GM12878 (cell line): Measurements from ENCODE around the gene SLC38A2. TPM values are rescaled to one million over a fixed set of nuclear protein-coding genes. Genes with fewer than 3 reads are reported as not detected.

Source experiments
- ATAC-seq: fragments of 200-7000 bp; cut with Tn5 transposase; 3 replicates; pipeline ENCODE4 v1.9.1; 2020; ENCODE audit warnings: mild to moderate bottlenecking, moderate library complexity
- BruUV-seq: library from RNA; stranded (reverse); fragments of 400-500 nt; replicated peaks from 2 replicates; lab custom pipeline; 2021; lab: Mats Ljungman, UMichigan
- CTCF ChIA-PET: fragments of 300-600 bp; sonication (Branson Sonifier 250); formaldehyde crosslinking; extraction: SDS; loops from one replicate; lab custom pipeline; 2021; ENCODE audit warnings: inconsistent platforms; lab: Yijun Ruan, JAX
- POLR2A ChIA-PET: fragments of 350-600 bp; formaldehyde crosslinking; extraction: SDS; loops from one replicate; lab custom pipeline; 2021; ENCODE audit warnings: inconsistent platforms; lab: Charles Lee
- RAD21 ChIA-PET: fragments of 300-600 bp; sonication (Branson Sonifier 250); formaldehyde crosslinking; loops from one replicate; lab custom pipeline; 2023; ENCODE audit warnings: antibody characterized with exemption; ENCODE audit not compliant: unreplicated experiment; lab: Charles Lee
- SMC1A ChIA-PET: fragments of 300-600 bp; sonication (Branson Sonifier 250); formaldehyde crosslinking; loops from one replicate; lab custom pipeline; 2023; ENCODE audit not compliant: unreplicated experiment, uncharacterized antibody; lab: Charles Lee
- DNase-seq: peaks from one replicate; pipeline ENCODE4 v3.0.0-alpha.2; 2011; ENCODE audit warnings: low read depth, low spot score
- FAIRE-seq: peaks from 3 replicates; lab custom pipeline; 2011; peaks lifted over from hg19 to GRCh38; lab: Jason Lieb, UNC
- H2AFZ ChIP-seq: 2 replicates; pipeline ENCODE4 v1.6.0; 2011; ENCODE audit warnings: low read depth, low read length, control low read depth; ENCODE audit not compliant: control insufficient read depth
- H3K27ac ChIP-seq: 2 replicates; pipeline ENCODE4 v1.5.1; 2011; ENCODE audit warnings: control low read depth; ENCODE audit not compliant: control insufficient read depth, insufficient read depth
- H3K27me3 ChIP-seq, 2 experiments: replicated peaks in 1 of 2; 2 replicates each; pipeline versions ENCODE4 v1.6.0 to v1.6.1; 2011; ENCODE audit warnings: low read length in 1 of 2; ENCODE audit not compliant: control insufficient read depth in 2 of 2, insufficient read depth in 2 of 2
- H3K36me3 ChIP-seq, 2 experiments: 2 replicates each; pipeline ENCODE4 v1.5.1; 2011; ENCODE audit warnings: low read length in 1 of 2; ENCODE audit not compliant: control insufficient read depth in 2 of 2, insufficient read depth in 2 of 2
- H3K4me1 ChIP-seq: 2 replicates; pipeline ENCODE4 v1.6.1; 2011; ENCODE audit warnings: mild to moderate bottlenecking, low read length, moderate library complexity, mixed read lengths; ENCODE audit not compliant: control insufficient read depth, insufficient read depth
- H3K4me2 ChIP-seq: 2 replicates; pipeline ENCODE4 v1.6.0; 2011; ENCODE audit warnings: control low read depth; ENCODE audit not compliant: control insufficient read depth, insufficient read depth
- H3K4me3 ChIP-seq: fragments of 200-600 bp; sonication (generic); 2 replicates; pipeline ENCODE4 v1.5.1; 2016
- H3K79me2 ChIP-seq: 2 replicates; pipeline ENCODE4 v1.6.0; 2011; ENCODE audit warnings: low read length; ENCODE audit not compliant: control insufficient read depth, insufficient read depth
- H3K9ac ChIP-seq: 2 replicates; pipeline ENCODE4 v1.8.0; 2011; ENCODE audit warnings: low read length, control low read depth, mixed read lengths; ENCODE audit not compliant: control insufficient read depth, insufficient read depth
- H3K9me3 ChIP-seq: replicated peaks from 3 replicates; pipeline ENCODE4 v1.5.1; 2011; ENCODE audit warnings: mild to moderate bottlenecking, low read length; ENCODE audit not compliant: control insufficient read depth, insufficient read depth
- H4K20me1 ChIP-seq: 2 replicates; pipeline ENCODE4 v1.6.0; 2011; ENCODE audit not compliant: control insufficient read depth, insufficient read depth
- ATF7 ChIP-seq: fragments of 450-650 bp; IDR thresholded peaks from 2 replicates; pipeline ENCODE4 v1.6.1; 2016; ENCODE audit warnings: low read depth, mild to moderate bottlenecking
- CHD2 ChIP-seq: IDR thresholded peaks from 2 replicates; pipeline ENCODE4 v1.6.1; 2011; ENCODE audit warnings: low read depth, low read length, improper control_type of control experiment, borderline replicate concordance
- CUX1 ChIP-seq: IDR thresholded peaks from 2 replicates; pipeline ENCODE4 v1.6.1; 2012; ENCODE audit warnings: improper control_type of control experiment, low read depth, low read length; ENCODE audit not compliant: insufficient replicate concordance
- E4F1 ChIP-seq: fragments of 450-650 bp; IDR thresholded peaks from 2 replicates; pipeline ENCODE4 v1.6.1; 2018; ENCODE audit warnings: borderline replicate concordance, mild to moderate bottlenecking; ENCODE audit not compliant: partially characterized antibody
- ESRRA ChIP-seq: IDR thresholded peaks from 2 replicates; pipeline ENCODE4 v1.6.1; 2012; ENCODE audit warnings: mild to moderate bottlenecking, low read length, improper control_type of control experiment
- NFYB ChIP-seq: IDR thresholded peaks from 2 replicates; pipeline ENCODE4 v1.6.1; 2011; ENCODE audit warnings: low read depth, mild to moderate bottlenecking, low read length, improper control_type of control experiment, moderate library complexity; ENCODE audit not compliant: insufficient read depth
- PKNOX1 ChIP-seq: fragments of 450-650 bp; IDR thresholded peaks from 2 replicates; pipeline ENCODE4 v1.6.1; 2016; ENCODE audit warnings: mild to moderate bottlenecking
- SPI1 ChIP-seq: IDR thresholded peaks from 2 replicates; pipeline ENCODE4 v1.6.1; 2011; ENCODE audit warnings: low read depth, mild to moderate bottlenecking, low read length, moderate library complexity, borderline replicate concordance; ENCODE audit not compliant: insufficient read depth
- TCF3 ChIP-seq: IDR thresholded peaks from 2 replicates; pipeline ENCODE4 v1.6.1; 2012; ENCODE audit warnings: low read depth, mild to moderate bottlenecking, low read length, borderline replicate concordance; ENCODE audit not compliant: insufficient read depth
- YY1 ChIP-seq: IDR thresholded peaks from 2 replicates; pipeline ENCODE4 v1.6.1; 2011; ENCODE audit warnings: low read depth, mild to moderate bottlenecking, low read length
- WGBS: methylation state at CpG from one replicate; pipeline ENCODE4 v1.1.6; 2016; ENCODE audit warnings: low lambda C conversion rate; ENCODE audit not compliant: insufficient replicate concordance, insufficient coverage; ENCODE audit errors: missing lambda C conversion rate; 5-methylcytosine and 5-hydroxymethylcytosine counted together
- in situ Hi-C: fragments of 300-500 bp; cut with MboI; formaldehyde crosslinking; loops from 9 replicates; pipeline ENCODE4 v1.14.3; 2018; ENCODE audit warnings: mixed read lengths
- intact Hi-C: fragments of 100-400 bp; cut with micrococcal nuclease; formaldehyde crosslinking; loops from one replicate; pipeline ENCODE4 v1.14.2; 2022; ENCODE audit not compliant: unreplicated experiment
- polyA plus RNA-seq, 11 experiments: library from polyadenylated mRNA; depleted of rRNA in 4 of 11; unstranded in 6 of 11; stranded (reverse) in 5 of 11; fragments of >200 nt; fragmentation: Nextera tagmentation in 4 of 11; fragmentation: Illumina TruSeq in 1 of 11; extraction: Ambion mirVana in 4 of 11; extraction: Trizol in 1 of 11; gene quantifications; 1 replicate in 1 of 11; 2 replicates in 10 of 11; pipeline versions ENCODE4 v1.2.1 to v1.2.3, GENCODE V29; 2011 to 2016; ENCODE audit warnings: inconsistent platforms in 2 of 11, missing spikeins in 2 of 11, low read depth in 1 of 11
- total RNA-seq, 4 experiments: library from RNA; depleted of rRNA in 3 of 4; stranded (reverse); fragments of >200 nt in 3 of 4; fragmentation: Illumina TruSeq in 1 of 4; extraction: Trizol in 1 of 4; gene quantifications; 2 replicates each; pipeline versions ENCODE4 v1.2.1 to v1.2.3, GENCODE V29; 2013 to 2021

The SLC38A2 gene
- total and polyA plus RNA-seq, 10 of the 15 experiments (the other 5 are each of a cell fraction or from before 2014, with no cell fraction given) = 36.2 to 118 (median 79.8) TPM

GRCh38 chr12:46373301-46374296 lies 1.0 kb upstream of the SLC38A2 start:
- intact Hi-C loops = loop anchor here (2.0 to 10.0 kb wide), 7 partner anchors 99 to 1159 kb away; partner anchors contain the start of genes ANO6 and SLC38A1
- Histone ChIP-seq H3K27ac (peak overlapping the region; percentile 64), H3K27me3 (no peaks in the 10 kb centered on the region), H2AFZ (peak overlapping the region; percentile 100), H3K36me3 (peaks cover 0 to 14% of the 10 kb centered on the region in 2 experiments), H3K4me2 (peak overlapping the region; percentile 99), H3K79me2 (peaks cover 44% of the 10 kb centered on the region), H4K20me1 (no peaks in the 10 kb centered on the region; the same call in 1 of the 2 replicates), H3K9me3 (no peaks in the 10 kb centered on the region), H3K4me1 (peaks cover 6% of the 10 kb centered on the region), H3K9ac (peak overlapping the region; percentile 87), H3K4me3 (peak overlapping the region; percentile 84)
- ChIA-PET POLR2A (interaction anchor here (0.6 to 1.3 kb wide), 3 partner anchors 12 to 139 kb away, joined by 3 to 4 read pairs (median 3); no protein-coding TSS in a partner anchor), RAD21 (interaction anchor here (0.6 to 1.3 kb wide), 5 partner anchors 9 to 1162 kb away, joined by 3 to 4 read pairs (median 3); no protein-coding TSS in a partner anchor), SMC1A (interaction anchor here (0.6 kb wide), 1 partner anchor 286 kb away, joined by 3 read pairs; no protein-coding TSS in a partner anchor), CTCF (no interaction called here)
- no TSS peak for BruUV-seq
- in situ Hi-C loops = no loop called here
- ATAC-seq (peak; percentile 7), FAIRE-seq (peak; percentile 80), DNase-seq (no peak)
- WGBS = 30% methylated on average over 37 of the region's 37 CpGs
- no peak for TF ChIP-seq TCF3
- TF ChIP-seq ESRRA = no peak
- TF ChIP-seq PKNOX1 = peak; percentile 84
- TF ChIP-seq E4F1 = no peak
- TF ChIP-seq NFYB = no peak
- no peak for TF ChIP-seq YY1
- no peak for TF ChIP-seq CHD2
- TF ChIP-seq SPI1 = no peak
- TF ChIP-seq ATF7 = no peak
- TF ChIP-seq CUX1 = no peak
